ENCODE results near the gene CCDC81. TPM values are rescaled to one million over a fixed set of nuclear protein-coding genes. Genes with fewer than 3 reads are reported as not detected.

Gene CCDC81
- total RNA-seq (2022; extraction: Qiagen RNA extraction; ENCODE audit: low read depth) = 0.09 to 0.43 TPM (median 0.29 TPM) in 5 replicates

GRCh38 chr11:86374586-86374985, at the start of gene CCDC81:
Gene CCDC81 (plus strand): TSS chr11:86374887. CDS start chr11:86375164, 277 bp downstream.

Other genes with a start within 250 kb of the CCDC81 start
- 16.3 to 29.1 TPM (median 27.6 TPM) in 5 replicates for gene EED, start 130.1 kb upstream of the CCDC81 start, total RNA-seq (2022; extraction: Qiagen RNA extraction; ENCODE audit: low read depth)
- gene HIKESHI, start 72.6 kb upstream of the CCDC81 start, total RNA-seq (2022; extraction: Qiagen RNA extraction; ENCODE audit: low read depth) = 31.0 to 38.9 TPM (median 36.7 TPM) in 5 replicates